Measurements from ENCODE around the gene HOXD11.

The HOXD11 gene

GRCh38 chr2:176106581-176107539, at the start of gene HOXD11:
TSS of gene HOXD11 (plus strand) at chr2:176107280. CDS start at chr2:176107356, 76 bp downstream.
- DNase-seq: no peak

- DNase-seq: no peak
Measured at GRCh38 chr2:176063958-176064357, 43.1 kb upstream of the HOXD11 start.

- DNase-seq: no peak
Measured at GRCh38 chr2:176066645-176067588, 40.2 kb upstream of the HOXD11 start.

GRCh38 chr2:176067589-176068418, 39.3 kb upstream of the HOXD11 start:
- DNase-seq: no peak

- no peak for DNase-seq
Measured at GRCh38 chr2:176068419-176068832, 38.7 kb upstream of the HOXD11 start.

GRCh38 chr2:176071330-176072291, 35.5 kb upstream of the HOXD11 start:
- DNase-seq: no peak

- no peak for DNase-seq
Measured at GRCh38 chr2:176072292-176072669, 34.8 kb upstream of the HOXD11 start.

- no peak for DNase-seq
Measured at GRCh38 chr2:176072951-176073904, 33.9 kb upstream of the HOXD11 start.

- no peak for DNase-seq
Measured at GRCh38 chr2:176074919-176075425, 32.1 kb upstream of the HOXD11 start.

GRCh38 chr2:176075481-176075880, 31.6 kb upstream of the HOXD11 start:
- no peak for DNase-seq

GRCh38 chr2:176076063-176076462, 31.0 kb upstream of the HOXD11 start:
- DNase-seq: no peak

GRCh38 chr2:176076796-176077195, 30.3 kb upstream of the HOXD11 start:
- no peak for DNase-seq

GRCh38 chr2:176078541-176079284, 28.4 kb upstream of the HOXD11 start:
- DNase-seq: no peak

GRCh38 chr2:176079285-176079830, 27.7 kb upstream of the HOXD11 start:
- DNase-seq: no peak

- DNase-seq: peak; percentile 46
Measured at GRCh38 chr2:176079831-176080539, 27.1 kb upstream of the HOXD11 start.

- DNase-seq: peak; percentile 42
Measured at GRCh38 chr2:176080540-176081375, 26.3 kb upstream of the HOXD11 start.

GRCh38 chr2:176081376-176081836, 25.7 kb upstream of the HOXD11 start:
- DNase-seq: no peak
